ENCODE results near the gene PRCD.

DNA sequence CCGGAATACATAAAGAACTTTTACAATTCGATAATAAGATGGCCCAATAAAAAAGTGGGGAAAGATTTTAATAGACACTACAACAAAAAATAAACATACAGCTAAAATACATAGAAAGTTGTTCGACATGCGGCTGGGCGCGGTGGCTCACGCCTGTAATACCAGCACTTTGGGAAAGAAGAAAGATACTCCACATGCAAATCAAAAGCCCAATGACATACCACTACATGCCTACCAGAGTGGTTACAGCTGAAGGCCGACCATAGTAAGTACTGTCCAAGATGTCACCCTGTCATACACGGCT, 9.3 kb downstream of the PRCD start:
- TF ChIP-seq, protein P1, sequence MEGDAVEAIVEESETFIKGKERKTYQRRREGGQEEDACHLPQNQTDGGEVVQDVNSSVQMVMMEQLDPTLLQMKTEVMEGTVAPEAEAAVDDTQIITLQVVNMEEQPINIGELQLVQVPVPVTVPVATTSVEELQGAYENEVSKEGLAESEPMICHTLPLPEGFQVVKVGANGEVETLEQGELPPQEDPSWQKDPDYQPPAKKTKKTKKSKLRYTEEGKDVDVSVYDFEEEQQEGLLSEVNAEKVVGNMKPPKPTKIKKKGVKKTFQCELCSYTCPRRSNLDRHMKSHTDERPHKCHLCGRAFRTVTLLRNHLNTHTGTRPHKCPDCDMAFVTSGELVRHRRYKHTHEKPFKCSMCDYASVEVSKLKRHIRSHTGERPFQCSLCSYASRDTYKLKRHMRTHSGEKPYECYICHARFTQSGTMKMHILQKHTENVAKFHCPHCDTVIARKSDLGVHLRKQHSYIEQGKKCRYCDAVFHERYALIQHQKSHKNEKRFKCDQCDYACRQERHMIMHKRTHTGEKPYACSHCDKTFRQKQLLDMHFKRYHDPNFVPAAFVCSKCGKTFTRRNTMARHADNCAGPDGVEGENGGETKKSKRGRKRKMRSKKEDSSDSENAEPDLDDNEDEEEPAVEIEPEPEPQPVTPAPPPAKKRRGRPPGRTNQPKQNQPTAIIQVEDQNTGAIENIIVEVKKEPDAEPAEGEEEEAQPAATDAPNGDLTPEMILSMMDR (IDR thresholded peaks at IDR 0.05) = no peak
- TF ChIP-seq EP300 (IDR thresholded peaks at IDR 0.05) = no peak
- TF ChIP-seq POLR2A (IDR thresholded peaks at IDR 0.05; ENCODE audit: low read depth) = no peak

Data from esophagus muscularis mucosa (tissue), 4 donors.